H1 (cell line): ENCODE measurements around the gene PTGES2. TPM values are rescaled to one million over a fixed set of nuclear protein-coding genes. Genes with fewer than 3 reads are reported as not detected.

Source experiments
- CTCF ChIA-PET: fragments of 300-600 bp; sonication (Branson Sonifier 250); formaldehyde crosslinking; loops from one replicate; lab custom pipeline; 2021; ENCODE audit not compliant: partially characterized antibody; lab: Charles Lee
- POLR2A ChIA-PET: fragments of 300-600 bp; sonication (Branson Sonifier 250); formaldehyde crosslinking; loops from one replicate; lab custom pipeline; 2021; ENCODE audit warnings: inconsistent platforms; ENCODE audit not compliant: partially characterized antibody; lab: Charles Lee
- DNase-seq, 2 experiments: peaks; one replicate each; pipeline versions ENCODE4 v3.0.0 to v3.0.0-alpha.2; 2010 to 2022; ENCODE audit warnings: low spot score in 2 of 2, low read depth in 1 of 2, mixed read lengths in 1 of 2
- FAIRE-seq: peaks from 2 replicates; lab custom pipeline; 2011; peaks lifted over from hg19 to GRCh38; lab: Jason Lieb, UNC
- H2AFZ ChIP-seq: 2 replicates; pipeline ENCODE4 v1.8.1; 2012; ENCODE audit warnings: low read length, inconsistent platforms
- H2AK5ac ChIP-seq: 2 replicates; pipeline ENCODE4 v1.6.1; 2013; ENCODE audit warnings: low read depth, low read length
- H2BK120ac ChIP-seq: replicated peaks from 2 replicates; pipeline ENCODE3; 2013; ENCODE audit warnings: low read depth, low read length, inconsistent platforms
- H2BK12ac ChIP-seq: 2 replicates; pipeline ENCODE4 v1.6.1; 2013; ENCODE audit warnings: low read depth, low read length
- H2BK15ac ChIP-seq: 2 replicates; pipeline ENCODE4 v1.6.1; 2013; ENCODE audit warnings: low read length
- H2BK20ac ChIP-seq: 2 replicates; pipeline ENCODE4 v1.6.1; 2013; ENCODE audit warnings: low read length
- H2BK5ac ChIP-seq: 2 replicates; pipeline ENCODE4 v1.6.1; 2013; ENCODE audit warnings: low read depth, low read length
- H3K14ac ChIP-seq: 2 replicates; pipeline ENCODE4 v1.6.1; 2013; ENCODE audit warnings: inconsistent platforms; ENCODE audit not compliant: insufficient read length
- H3K18ac ChIP-seq: 2 replicates; pipeline ENCODE4 v1.6.1; 2013; ENCODE audit warnings: low read length; ENCODE audit errors: extremely low read depth
- H3K23ac ChIP-seq: 2 replicates; pipeline ENCODE4 v1.6.1; 2013; ENCODE audit warnings: inconsistent platforms; ENCODE audit not compliant: insufficient read length
- H3K23me2 ChIP-seq: 2 replicates; pipeline ENCODE4 v1.6.1; 2013; ENCODE audit warnings: low read depth, low read length
- H3K27ac ChIP-seq: 2 replicates; pipeline ENCODE4 v1.6.1; 2011; ENCODE audit warnings: low read depth, low read length, inconsistent platforms
- H3K27me3 ChIP-seq, 4 experiments: replicated peaks in 1 of 4; 1 replicate in 1 of 4; 2 replicates in 3 of 4; pipeline versions ENCODE4 v1.6.1 to v1.8.1; 2011 to 2013; ENCODE audit warnings: low read length in 3 of 4, mild to moderate bottlenecking in 3 of 4, inconsistent platforms in 2 of 4, mixed read lengths in 2 of 4, moderate library complexity in 1 of 4; ENCODE audit not compliant: control insufficient read depth in 3 of 4, insufficient read depth in 3 of 4; ENCODE audit errors: extremely low read depth in 1 of 4
- H3K36me3 ChIP-seq, 4 experiments: 2 replicates each; pipeline versions ENCODE4 v1.6.1 to v1.8.1; 2011 to 2013; ENCODE audit warnings: mild to moderate bottlenecking in 4 of 4, low read length in 3 of 4, moderate library complexity in 2 of 4, control low read depth in 1 of 4, inconsistent platforms in 1 of 4; ENCODE audit not compliant: insufficient read depth in 4 of 4, control insufficient read depth in 2 of 4
- H3K4ac ChIP-seq: replicated peaks from 2 replicates; pipeline ENCODE3; 2013; ENCODE audit warnings: low read length, low read depth, mixed read lengths, inconsistent platforms; ENCODE audit not compliant: insufficient read length
- H3K4me1 ChIP-seq, 4 experiments: replicated peaks in 1 of 4; 1 replicate in 1 of 4; 2 replicates in 3 of 4; pipeline versions ENCODE4 v1.6.1 to v1.8.1; 2011 to 2013; ENCODE audit warnings: low read length in 3 of 4, inconsistent platforms in 2 of 4, mixed read lengths in 1 of 4; ENCODE audit not compliant: insufficient read depth in 4 of 4, control insufficient read depth in 3 of 4
- H3K4me2 ChIP-seq, 2 experiments: 2 replicates each; pipeline versions ENCODE4 v1.6.1 to v1.8.1; 2011 to 2013; ENCODE audit warnings: low read depth in 2 of 2, low read length in 2 of 2, control low read depth in 1 of 2, inconsistent platforms in 1 of 2, mild to moderate bottlenecking in 1 of 2; ENCODE audit not compliant: insufficient read depth in 1 of 2
- H3K4me3 ChIP-seq, 4 experiments: fragments of 200-600, 300-600 bp in 1 of 4; sonication (generic), shearing (Covaris generic), sonication (Bioruptor Twin) in 1 of 4; 2 replicates each; pipeline versions ENCODE4 v1.5.1 to v1.8.1; 2011 to 2016; ENCODE audit warnings: low read length in 4 of 4, low read depth in 3 of 4, control low read depth in 2 of 4, inconsistent platforms in 2 of 4, mild to moderate bottlenecking in 2 of 4, mixed read lengths in 1 of 4, moderate library complexity in 1 of 4; ENCODE audit not compliant: insufficient read depth in 2 of 4; ENCODE audit errors: extremely low read depth in 1 of 4
- H3K56ac ChIP-seq: replicated peaks from 2 replicates; pipeline ENCODE3; 2013; ENCODE audit warnings: low read depth, mild to moderate bottlenecking, mixed read lengths, low read length, inconsistent platforms; ENCODE audit not compliant: insufficient read length
- H3K79me1 ChIP-seq: 2 replicates; pipeline ENCODE4 v1.6.1; 2013; ENCODE audit warnings: low read depth, low read length, control low read depth
- H3K79me2 ChIP-seq, 2 experiments: 2 replicates each; pipeline versions ENCODE4 v1.6.1 to v1.8.1; 2012 to 2013; ENCODE audit warnings: low read length in 2 of 2, mild to moderate bottlenecking in 2 of 2, inconsistent platforms in 1 of 2; ENCODE audit not compliant: insufficient read depth in 2 of 2, control insufficient read depth in 1 of 2
- H3K9ac ChIP-seq, 4 experiments: replicated peaks in 1 of 4; 1 replicate in 1 of 4; 2 replicates in 3 of 4; pipeline versions ENCODE4 v1.6.1 to v1.8.1; 2011 to 2013; ENCODE audit warnings: low read depth in 3 of 4, low read length in 3 of 4, control low read depth in 2 of 4, mild to moderate bottlenecking in 2 of 4, moderate library complexity in 2 of 4, inconsistent platforms in 1 of 4; ENCODE audit errors: extremely low read depth in 1 of 4
- H3K9me3 ChIP-seq, 2 experiments: 2 replicates each; pipeline versions ENCODE4 v1.6.1 to v1.8.1; 2012 to 2013; ENCODE audit warnings: mild to moderate bottlenecking in 2 of 2, moderate library complexity in 2 of 2, control low read depth in 1 of 2, inconsistent platforms in 1 of 2, low read depth in 1 of 2, low read length in 1 of 2, mixed read lengths in 1 of 2; ENCODE audit not compliant: insufficient read depth in 2 of 2
- H4K20me1 ChIP-seq, 2 experiments: replicated peaks in 1 of 2; 2 replicates each; pipeline versions ENCODE3 to v1.8.1; 2011 to 2013; ENCODE audit warnings: inconsistent platforms in 2 of 2, low read length in 2 of 2, mild to moderate bottlenecking in 1 of 2; ENCODE audit not compliant: insufficient read depth in 2 of 2, control insufficient read depth in 1 of 2
- H4K5ac ChIP-seq: 2 replicates; pipeline ENCODE4 v1.6.1; 2013; ENCODE audit warnings: low read length, low read depth, mixed read lengths, inconsistent platforms; ENCODE audit not compliant: insufficient read length
- H4K8ac ChIP-seq: 2 replicates; pipeline ENCODE4 v1.8.0; 2013; ENCODE audit warnings: mild to moderate bottlenecking, moderate library complexity, low read length, inconsistent platforms; ENCODE audit not compliant: insufficient read depth; ENCODE audit errors: extremely low read depth
- H4K91ac ChIP-seq: replicated peaks from 2 replicates; pipeline ENCODE3; 2013; ENCODE audit warnings: low read length, mixed read lengths, inconsistent platforms; ENCODE audit not compliant: insufficient read length
- BACH1 ChIP-seq: IDR thresholded peaks from 2 replicates; pipeline ENCODE4 v1.6.1; 2012; ENCODE audit warnings: low read length, improper control_type of control experiment
- BCL11A ChIP-seq, 2 experiments: IDR thresholded peaks; one replicate each; pipeline ENCODE4 v1.6.1; 2011; ENCODE audit warnings: low read depth in 2 of 2, low read length in 2 of 2, mild to moderate bottlenecking in 2 of 2
- BRCA1 ChIP-seq: IDR thresholded peaks from 2 replicates; pipeline ENCODE4 v1.6.1; 2012; ENCODE audit warnings: low read depth, low read length, improper control_type of control experiment
- CTBP2 ChIP-seq: IDR thresholded peaks from 2 replicates; pipeline ENCODE4 v1.7.0; 2011; ENCODE audit warnings: borderline replicate concordance, mild to moderate bottlenecking, moderate library complexity, mixed read lengths, low read length; ENCODE audit not compliant: insufficient read depth, insufficient read length
- HDAC2 ChIP-seq, 2 experiments: fragments of 300-600 bp in 1 of 2; sonication (generic) in 1 of 2; IDR thresholded peaks; 2 replicates each; pipeline ENCODE4 v1.6.1; 2011 to 2012; ENCODE audit warnings: low read depth in 2 of 2, low read length in 2 of 2, mild to moderate bottlenecking in 2 of 2, moderate library complexity in 2 of 2, borderline replicate concordance in 1 of 2, inconsistent platforms in 1 of 2
- JUN ChIP-seq: IDR thresholded peaks from 2 replicates; pipeline ENCODE4 v1.6.1; 2011; ENCODE audit warnings: low read depth, mild to moderate bottlenecking, improper control_type of control experiment, low read length
- NRF1 ChIP-seq: IDR thresholded peaks from 2 replicates; pipeline ENCODE4 v1.6.1; 2011; ENCODE audit warnings: mild to moderate bottlenecking, low read depth, low read length, improper control_type of control experiment
- POLR2AphosphoS5 ChIP-seq: IDR thresholded peaks from 2 replicates; pipeline ENCODE4 v1.6.1; 2011; ENCODE audit warnings: low read depth, low read length
- RFX5 ChIP-seq: IDR thresholded peaks from 2 replicates; pipeline ENCODE4 v1.6.1; 2011; ENCODE audit warnings: low read depth, low read length, improper control_type of control experiment, borderline replicate concordance
- SIN3A ChIP-seq, 2 experiments: IDR thresholded peaks in 1 of 2; conservative IDR thresholded peaks in 1 of 2; 2 replicates each; pipeline ENCODE4 v1.6.1; 2011 to 2012; ENCODE audit warnings: low read length in 2 of 2, improper control_type of control experiment in 1 of 2, low read depth in 1 of 2, mild to moderate bottlenecking in 1 of 2
- TBP ChIP-seq: IDR thresholded peaks from 2 replicates; pipeline ENCODE4 v1.6.1; 2011; ENCODE audit warnings: low read depth, low read length, improper control_type of control experiment
- ZNF274 ChIP-seq: IDR thresholded peaks from 2 replicates; pipeline ENCODE4 v1.7.0; 2012; ENCODE audit warnings: low read length, borderline replicate concordance; ENCODE audit errors: extremely low read depth
- WGBS, 2 experiments: shearing (Covaris generic) in 1 of 2; methylation state at CpG; one replicate each; pipeline versions ENCODE4 v1.1.6 to v1.1.7; 2013 to 2015; ENCODE audit warnings: low lambda C conversion rate in 2 of 2, mixed read lengths in 2 of 2, inconsistent platforms in 1 of 2, low coverage in 1 of 2, missing lambda C conversion rate in 1 of 2; ENCODE audit not compliant: insufficient replicate concordance in 2 of 2, insufficient coverage in 1 of 2, insufficient read length in 1 of 2; ENCODE audit errors: extremely low coverage in 1 of 2, missing lambda C conversion rate in 1 of 2; 5-methylcytosine and 5-hydroxymethylcytosine counted together
- polyA plus RNA-seq, 7 experiments: library from polyadenylated mRNA; depleted of rRNA in 3 of 7; stranded (reverse) in 5 of 7; unstranded in 2 of 7; fragments of >200 nt in 5 of 7; fragments of 200-250 nt in 2 of 7; gene quantifications; 1 replicate in 5 of 7; 2 replicates in 1 of 7; 4 replicates in 1 of 7; pipeline versions ENCODE4 v1.2.1 to v1.2.3, GENCODE V29; 2011 to 2013; ENCODE audit warnings: missing spikeins in 2 of 7, mixed read lengths in 2 of 7
- total RNA-seq: library from RNA; stranded (reverse); fragmentation: NEBNext Ultra II Directional; extraction: Animal tissue kit (Norgen Biotek cat#: 25700); gene quantifications from 2 replicates; pipeline ENCODE4 v1.2.1, GENCODE V29; 2021
- TF ChIP-seq, protein P1 (sequence below): IDR thresholded peaks from 2 replicates; pipeline ENCODE4 v1.6.1; 2012; ENCODE audit warnings: inconsistent platforms

PTGES2 gene
- total and polyA plus RNA-seq, 2 of the 8 experiments (the other 6 are each of a cell fraction or from before 2014, with no cell fraction given): 80.7 to 81.2 TPM

- no peak for FAIRE-seq
- Histone ChIP-seq H2BK120ac (no peak overlapping the region), H4K5ac (no peak overlapping the region), H4K8ac (no peak overlapping the region), H3K9ac (no peak overlapping the region), H3K79me2 (peaks cover 0 to 13% of the 10 kb centered on the region in 2 experiments; a peak in 2 of 4 replicates), H3K36me3 (no peaks in the 10 kb centered on the region), H2BK5ac (no peak overlapping the region), H2BK20ac (no peak overlapping the region), H4K91ac (no peak overlapping the region), H3K4me2 (no peak overlapping the region), H3K27me3 (no peaks in the 10 kb centered on the region), H3K27ac (no peak overlapping the region), H3K79me1 (peaks cover 3% of the 10 kb centered on the region; the same call in 1 of the 2 replicates), H3K14ac (no peak overlapping the region), H3K4ac (no peak overlapping the region), H2BK15ac (no peak overlapping the region), H3K4me3 (no peak overlapping the region), H3K23ac (no peak overlapping the region), H2AK5ac (no peak overlapping the region), H3K56ac (no peak overlapping the region), H3K9me3 (no peaks in the 10 kb centered on the region), H3K18ac (no peak overlapping the region), H3K4me1 (peaks cover 0 to 3% (median 1%) of the 10 kb centered on the region in 4 experiments; a peak in 2 of 7 replicates), H3K23me2 (no peaks in the 10 kb centered on the region), H4K20me1 (peaks cover 2 to 8% of the 10 kb centered on the region in 2 experiments), H2AFZ (no peak overlapping the region), H2BK12ac (no peak overlapping the region)
- ChIA-PET CTCF (no interaction called here), POLR2A (no interaction called here)
- no peak for DNase-seq
- 98% methylated on average over 4 of the region's 4 CpGs; no CpG with 5 or more reads in 1 of the 2 experiments for WGBS, 2 experiments
- TF ChIP-seq BACH1: no peak
- TF ChIP-seq, protein P1, sequence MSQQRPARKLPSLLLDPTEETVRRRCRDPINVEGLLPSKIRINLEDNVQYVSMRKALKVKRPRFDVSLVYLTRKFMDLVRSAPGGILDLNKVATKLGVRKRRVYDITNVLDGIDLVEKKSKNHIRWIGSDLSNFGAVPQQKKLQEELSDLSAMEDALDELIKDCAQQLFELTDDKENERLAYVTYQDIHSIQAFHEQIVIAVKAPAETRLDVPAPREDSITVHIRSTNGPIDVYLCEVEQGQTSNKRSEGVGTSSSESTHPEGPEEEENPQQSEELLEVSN: no peak
- TF ChIP-seq BRCA1: no peak
- no peak for TF ChIP-seq TBP
- no peak for TF ChIP-seq NRF1
- TF ChIP-seq POLR2AphosphoS5: no peak
- no peak for TF ChIP-seq CTBP2
- TF ChIP-seq ZNF274: no peak
- TF ChIP-seq HDAC2 (IDR thresholded peaks at IDR 0.05; ENCODE audit: borderline replicate concordance in 1 of 2, low read depth in 2 of 2, low read length in 2 of 2): no peak
- TF ChIP-seq RFX5: no peak
- TF ChIP-seq JUN: no peak
- no peak for TF ChIP-seq BCL11A (IDR thresholded peaks at IDR 0.05; ENCODE audit: low read depth in 2 of 2, low read length in 2 of 2)
- no peak for TF ChIP-seq SIN3A (conservative IDR thresholded peaks at IDR 0.05 in 1 of 2, IDR thresholded peaks at IDR 0.05 in 1 of 2; ENCODE audit: low read depth in 1 of 2, low read length in 2 of 2)
Measured at GRCh38 chr9:128085943-128086342, 41.6 kb downstream of the PTGES2 start.
